SU-DHL-6 (cell line): ENCODE results near the gene CPLX1.

Source experiments
- H2AFZ ChIP-seq: fragments of 200-600 bp; sonication (generic); 2 replicates; pipeline ENCODE4 v1.6.1; 2014; ENCODE audit warnings: low read depth, mild to moderate bottlenecking, moderate library complexity, mixed read lengths, antibody characterized with exemption, low read length; ENCODE audit not compliant: severe bottlenecking
- H3F3A ChIP-seq: fragments of 200-600 bp; shearing (Covaris generic); 2 replicates; pipeline ENCODE4 v1.6.0; 2016; ENCODE audit warnings: antibody characterized with exemption, mild to moderate bottlenecking; ENCODE audit not compliant: insufficient read depth
- H3K27ac ChIP-seq: fragments of 200-600 bp; sonication (generic); 2 replicates; pipeline ENCODE4 v1.5.1; 2016; ENCODE audit warnings: low read depth, mild to moderate bottlenecking, low read length, moderate library complexity, mixed read lengths
- H3K27me3 ChIP-seq: fragments of 200-600 bp; sonication (generic), shearing (Covaris generic); 2 replicates; pipeline ENCODE4 v1.6.0; 2014; ENCODE audit warnings: mild to moderate bottlenecking, low read length
- H3K36me3 ChIP-seq: fragments of 200-600 bp; sonication (generic); 2 replicates; pipeline ENCODE4 v1.6.1; 2014; ENCODE audit warnings: mild to moderate bottlenecking, low read length, mixed read lengths
- H3K4me2 ChIP-seq: fragments of 300-600, 200-600 bp; shearing (Covaris generic), sonication (generic); 2 replicates; pipeline ENCODE4 v1.6.0; 2014; ENCODE audit warnings: low read length, low read depth, mild to moderate bottlenecking; ENCODE audit not compliant: poor library complexity, severe bottlenecking
- H3K4me3 ChIP-seq: fragments of 200-600 bp; sonication (generic); 2 replicates; pipeline ENCODE4 v1.5.1; 2014; ENCODE audit warnings: antibody characterized with exemption, low read length, mild to moderate bottlenecking, mixed read lengths; ENCODE audit not compliant: insufficient read depth, poor library complexity, severe bottlenecking
- H3K79me2 ChIP-seq: fragments of 200-600 bp; sonication (generic); 2 replicates; pipeline ENCODE4 v1.6.1; 2014; ENCODE audit warnings: mild to moderate bottlenecking, low read length, moderate library complexity; ENCODE audit not compliant: insufficient read depth
- H3K9ac ChIP-seq: fragments of 200-600 bp; sonication (generic); 2 replicates; pipeline ENCODE4 v1.7.0; 2014; ENCODE audit warnings: mild to moderate bottlenecking, low read length
- H3K9me2 ChIP-seq: fragments of 200-600 bp; sonication (generic); replicated peaks from 2 replicates; pipeline ENCODE4 v1.6.1; 2014; ENCODE audit warnings: low read length; ENCODE audit not compliant: insufficient read depth
- H3K9me3 ChIP-seq: fragments of 200-600 bp; sonication (generic); 2 replicates; pipeline ENCODE4 v1.6.1; 2014; ENCODE audit warnings: low read length, mixed read lengths; ENCODE audit not compliant: insufficient read depth
- H4K20me1 ChIP-seq: fragments of 200-600 bp; sonication (generic); 2 replicates; pipeline ENCODE4 v1.6.1; 2014; ENCODE audit warnings: low read depth, mild to moderate bottlenecking, antibody characterized with exemption, low read length, moderate library complexity, mixed read lengths
- CTCF ChIP-seq: fragments of 200-600 bp; sonication (generic); IDR thresholded peaks from one replicate; pipeline ENCODE4 v1.5.1; 2017; ENCODE audit warnings: antibody characterized with exemption, mild to moderate bottlenecking, low read length, moderate library complexity; ENCODE audit not compliant: insufficient read depth, poor library complexity, severe bottlenecking
- EZH2phosphoT487 ChIP-seq: fragments of 200-600 bp; sonication (generic), shearing (Covaris generic); conservative IDR thresholded peaks from 2 replicates; pipeline ENCODE4 v1.6.1; 2018; ENCODE audit warnings: mild to moderate bottlenecking, antibody characterized with exemption, low read length, moderate library complexity, mixed read lengths

CPLX1 gene

DNA sequence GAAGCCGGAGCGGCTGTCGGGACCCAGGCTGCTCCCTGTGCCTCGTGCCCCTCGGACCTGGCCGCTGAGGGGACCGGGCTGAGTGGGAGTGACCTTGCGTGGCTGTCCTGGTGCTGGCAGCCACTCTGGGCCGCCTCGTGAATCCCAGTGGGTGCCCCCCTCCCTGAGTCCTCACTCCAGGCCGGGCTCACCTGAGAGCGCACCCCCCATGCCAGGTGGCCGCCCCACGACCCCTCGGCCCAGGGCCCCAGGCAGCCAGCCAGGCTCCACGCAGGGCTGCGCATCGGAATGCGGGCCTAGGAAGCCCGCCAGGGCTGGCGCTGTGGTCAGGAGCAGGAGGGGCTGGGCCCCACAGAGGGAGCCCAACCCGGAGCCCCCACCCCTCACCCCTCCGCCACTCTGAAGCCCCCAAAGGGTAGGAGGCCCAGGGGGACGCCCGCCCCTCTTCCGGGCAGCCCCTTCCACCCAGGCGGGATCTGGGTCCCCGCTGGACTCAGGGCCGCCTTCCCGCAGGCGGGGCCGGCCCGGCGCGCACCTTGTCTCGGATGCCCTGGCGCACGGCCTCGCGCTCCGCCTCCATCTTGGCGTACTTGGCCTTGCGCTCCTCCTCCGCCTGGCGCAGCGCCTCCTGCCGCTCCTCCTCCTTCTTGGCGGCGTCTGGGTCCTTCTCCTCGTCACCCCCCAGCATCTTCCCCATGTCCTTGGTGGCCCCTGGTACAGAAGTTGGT lies 33.9 kb downstream of the CPLX1 start:
- H2AFZ ChIP-seq, result no peak overlapping the region
- H3K79me2 ChIP-seq, result no peaks in the 10 kb centered on the region
- H3K9me2 ChIP-seq, result no peaks in the 10 kb centered on the region
- no peak overlapping the region for H3K4me3 ChIP-seq
- TF ChIP-seq CTCF (no peak), EZH2phosphoT487 (no peak)
- H3K4me2 ChIP-seq, result peak overlapping the region; percentile 74
- no peak overlapping the region for H3K9ac ChIP-seq
- no peaks in the 10 kb centered on the region for H4K20me1 ChIP-seq
- H3K27me3 ChIP-seq, result no peaks in the 10 kb centered on the region
- no peaks in the 10 kb centered on the region for H3K9me3 ChIP-seq
- peak overlapping the region; percentile 88; the same call in 1 of the 2 replicates for H3K27ac ChIP-seq
- H3F3A ChIP-seq, result peaks cover 29% of the 10 kb centered on the region
- H3K36me3 ChIP-seq, result no peaks in the 10 kb centered on the region

- H2AFZ ChIP-seq, result no peak overlapping the region
- H3K9me3 ChIP-seq, result no peaks in the 10 kb centered on the region
- no peak for TF ChIP-seq CTCF
- H3K79me2 ChIP-seq, result no peaks in the 10 kb centered on the region
- H3F3A ChIP-seq, result peaks cover 22% of the 10 kb centered on the region
- no peak overlapping the region for H3K27ac ChIP-seq
- H3K27me3 ChIP-seq, result no peaks in the 10 kb centered on the region
- H3K4me2 ChIP-seq, result no peak overlapping the region
- H3K9me2 ChIP-seq, result no peaks in the 10 kb centered on the region
- H3K9ac ChIP-seq, result no peak overlapping the region
- H4K20me1 ChIP-seq, result no peaks in the 10 kb centered on the region
- no peaks in the 10 kb centered on the region for H3K36me3 ChIP-seq
- no peak overlapping the region for H3K4me3 ChIP-seq
Measured at GRCh38 chr4:791252-791897, 34.6 kb downstream of the CPLX1 start.

- no peaks in the 10 kb centered on the region for H3K79me2 ChIP-seq
- no peak overlapping the region for H3K4me3 ChIP-seq
- H2AFZ ChIP-seq, result no peak overlapping the region
- no peaks in the 10 kb centered on the region for H3K27me3 ChIP-seq
- H3K4me2 ChIP-seq, result no peak overlapping the region
- H3K9me2 ChIP-seq, result no peaks in the 10 kb centered on the region
- peaks cover 20% of the 10 kb centered on the region for H3F3A ChIP-seq
- TF ChIP-seq CTCF (no peak), EZH2phosphoT487 (no peak)
- H3K27ac ChIP-seq, result no peak overlapping the region
- no peaks in the 10 kb centered on the region for H4K20me1 ChIP-seq
- no peaks in the 10 kb centered on the region for H3K9me3 ChIP-seq
- no peak overlapping the region for H3K9ac ChIP-seq
- no peaks in the 10 kb centered on the region for H3K36me3 ChIP-seq
Measured at GRCh38 chr4:790466-790820, 35.5 kb downstream of the CPLX1 start.
